Esophagus muscularis mucosa (tissue), 4 donors: Measurements from ENCODE around the gene CUBN. TPM values are rescaled to one million over a fixed set of nuclear protein-coding genes. Genes with fewer than 3 reads are reported as not detected.

Experiments
- DNase-seq: peaks from one replicate; pipeline ENCODE4 v3.0.0-alpha.2; 2017; ENCODE audit errors: extremely low spot score
- H3K27ac ChIP-seq, 4 donors: fragments of 200-600 bp; sonication (generic); replicated peaks in 1 of 4; 1 replicate in 3 of 4; 2 replicates in 1 of 4; pipeline ENCODE4 v1.5.1; 2016 to 2019; ENCODE audit warnings: mild to moderate bottlenecking in 1 of 4
- H3K27me3 ChIP-seq, 4 donors: fragments of 200-600 bp; sonication (generic); one replicate each; pipeline versions ENCODE4 v1.5.1 to v1.6.0; 2016 to 2019
- H3K36me3 ChIP-seq, 4 donors: fragments of 200-600 bp; sonication (generic); one replicate each; pipeline ENCODE4 v1.5.1; 2016 to 2019
- H3K4me1 ChIP-seq, 4 donors: fragments of 200-600 bp; sonication (generic); one replicate each; pipeline ENCODE4 v1.5.1; 2016 to 2019
- H3K4me3 ChIP-seq, 4 donors: fragments of 200-600 bp; sonication (generic); 1 replicate in 2 of 4; 2 replicates in 2 of 4; pipeline ENCODE4 v1.5.1; 2016 to 2019; ENCODE audit warnings: mild to moderate bottlenecking in 4 of 4, moderate library complexity in 1 of 4
- H3K9me3 ChIP-seq, 4 donors: fragments of 200-600 bp; sonication (generic); 1 replicate in 3 of 4; 2 replicates in 1 of 4; pipeline ENCODE4 v1.5.1; 2016 to 2019
- CTCF ChIP-seq, 3 experiments: fragments of 200-600 bp in 2 of 3; fragments of 450-650 bp in 1 of 3; sonication (generic) in 2 of 3; IDR thresholded peaks; one replicate each; pipeline ENCODE4 v1.5.1; 2017 to 2019; ENCODE audit warnings: antibody characterized with exemption in 3 of 3, mild to moderate bottlenecking in 2 of 3, moderate library complexity in 1 of 3
- EP300 ChIP-seq: sonication (generic); formaldehyde crosslinking; IDR thresholded peaks from one replicate; pipeline ENCODE4 v1.6.1; 2017; ENCODE audit warnings: antibody characterized with exemption
- POLR2A ChIP-seq: fragments of 450-650 bp; IDR thresholded peaks from one replicate; pipeline ENCODE4 v1.6.1; 2017; ENCODE audit warnings: antibody characterized with exemption, moderate library complexity, mild to moderate bottlenecking, low read depth
- POLR2AphosphoS5 ChIP-seq, 2 donors: sonication (generic); formaldehyde crosslinking; IDR thresholded peaks; one replicate each; pipeline ENCODE4 v1.6.1; 2017; ENCODE audit warnings: antibody characterized with exemption in 2 of 2
- WGBS: methylation state at CpG from one replicate; pipeline ENCODE4 v1.1.5; 2018; 5-methylcytosine and 5-hydroxymethylcytosine counted together
- intact Hi-C: fragments of 100-400 bp; cut with DNase I; formaldehyde crosslinking; loops from one replicate; pipeline ENCODE4 v1.15.1; 2023
- total RNA-seq, 4 donors: library from RNA; depleted of rRNA; stranded (reverse); fragments of >200 nt; gene quantifications; one replicate each; pipeline versions ENCODE4 v1.1.0 to v1.2.1, GENCODE V29; 2016

The CUBN gene
- total RNA-seq, 4 donors from 2014 or later: 1.3 to 4.6 (median 2.3) TPM

GRCh38 chr10:17025444-17026295 lies 103.9 kb downstream of the CUBN start:
- peak; percentile 91 for DNase-seq
- Histone ChIP-seq H3K27me3 (no peaks in the 10 kb centered on the region), H3K4me3 (no peak overlapping the region), H3K27ac (peak overlapping the region; percentile 41 to 55 (median 50)), H3K36me3 (no peaks in the 10 kb centered on the region), H3K4me1 (peaks cover 33 to 54% (median 46%) of the 10 kb centered on the region in 4 donors), H3K9me3 (no peaks in the 10 kb centered on the region)
- TF ChIP-seq POLR2AphosphoS5 (IDR thresholded peaks at IDR 0.05) (peak in 1 of 2 donors; percentile 24), EP300 (no peak)
- intact Hi-C loops: no loop called here
- WGBS: 52% methylated on average over 7 of the region's 7 CpGs

GRCh38 chr10:17024461-17024860 lies 105.2 kb downstream of the CUBN start:
- H3K36me3 ChIP-seq: no peaks in the 10 kb centered on the region
- DNase-seq: peak; percentile 31
- intact Hi-C loops: no loop called here
- WGBS: 95% methylated on average over 4 of the region's 4 CpGs
- no peaks in the 10 kb centered on the region for H3K9me3 ChIP-seq
- H3K4me1 ChIP-seq: peaks cover 33 to 48% (median 37%) of the 10 kb centered on the region in 4 donors
- TF ChIP-seq EP300: no peak
- TF ChIP-seq POLR2A: no peak
- no peak for TF ChIP-seq CTCF (IDR thresholded peaks at IDR 0.05)
- no peak for TF ChIP-seq POLR2AphosphoS5 (IDR thresholded peaks at IDR 0.05)
- no peaks in the 10 kb centered on the region for H3K27me3 ChIP-seq
- H3K27ac ChIP-seq: peak overlapping the region in 3 of 4 donors; percentile 55 to 62 (median 61)
- no peak overlapping the region for H3K4me3 ChIP-seq

GRCh38 chr10:17023386-17024298 lies 106.0 kb downstream of the CUBN start:
- Histone ChIP-seq H3K36me3 (no peaks in the 10 kb centered on the region), H3K4me3 (peak overlapping the region in 1 of 4 donors; percentile 0), H3K27me3 (no peaks in the 10 kb centered on the region), H3K27ac (peak overlapping the region; percentile 33 to 62 (median 58)), H3K9me3 (no peaks in the 10 kb centered on the region), H3K4me1 (peaks cover 29 to 41% (median 33%) of the 10 kb centered on the region in 4 donors)
- intact Hi-C loops: no loop called here
- DNase-seq: peak; percentile 88
- TF ChIP-seq EP300 (no peak), CTCF (IDR thresholded peaks at IDR 0.05) (no peak), POLR2AphosphoS5 (IDR thresholded peaks at IDR 0.05) (peak in 1 of 2 donors; percentile 69), POLR2A (no peak)
- 31% methylated on average over 13 of the region's 13 CpGs for WGBS

- intact Hi-C loops: no loop called here
- H3K9me3 ChIP-seq: no peaks in the 10 kb centered on the region
- H3K36me3 ChIP-seq: no peaks in the 10 kb centered on the region
- H3K4me3 ChIP-seq: no peak overlapping the region
- H3K27me3 ChIP-seq: no peaks in the 10 kb centered on the region
- peak overlapping the region; percentile 33 to 62 (median 58) for H3K27ac ChIP-seq
- DNase-seq: peak; percentile 10
- WGBS: 84% methylated on average over 6 of the region's 6 CpGs
- TF ChIP-seq POLR2AphosphoS5 (IDR thresholded peaks at IDR 0.05) (no peak), EP300 (no peak), CTCF (IDR thresholded peaks at IDR 0.05) (no peak), POLR2A (no peak)
- H3K4me1 ChIP-seq: peaks cover 25 to 35% (median 31%) of the 10 kb centered on the region in 4 donors
These were observed 106.7 kb downstream of the CUBN start for GRCh38 chr10:17022896-17023295.

- Histone ChIP-seq H3K4me1 (peaks cover 25 to 35% (median 31%) of the 10 kb centered on the region in 4 donors), H3K9me3 (no peaks in the 10 kb centered on the region), H3K36me3 (no peaks in the 10 kb centered on the region), H3K27ac (peak overlapping the region in 2 of 4 donors; percentile 55 to 61), H3K27me3 (no peaks in the 10 kb centered on the region), H3K4me3 (no peak overlapping the region)
- no peak for DNase-seq
- WGBS: 70% methylated on average over 6 of the region's 6 CpGs
- intact Hi-C loops: no loop called here
- TF ChIP-seq CTCF (IDR thresholded peaks at IDR 0.05): no peak
- TF ChIP-seq POLR2AphosphoS5 (IDR thresholded peaks at IDR 0.05): no peak
- no peak for TF ChIP-seq POLR2A
These were observed 107.2 kb downstream of the CUBN start for GRCh38 chr10:17022466-17022825.
